Measurements from ENCODE around the gene SEMA6D. TPM values are rescaled to one million over a fixed set of nuclear protein-coding genes. Genes with fewer than 3 reads are reported as not detected.

The SEMA6D gene
- total RNA-seq, 1 donor from 2014 or later = 5.9 TPM

DNA sequence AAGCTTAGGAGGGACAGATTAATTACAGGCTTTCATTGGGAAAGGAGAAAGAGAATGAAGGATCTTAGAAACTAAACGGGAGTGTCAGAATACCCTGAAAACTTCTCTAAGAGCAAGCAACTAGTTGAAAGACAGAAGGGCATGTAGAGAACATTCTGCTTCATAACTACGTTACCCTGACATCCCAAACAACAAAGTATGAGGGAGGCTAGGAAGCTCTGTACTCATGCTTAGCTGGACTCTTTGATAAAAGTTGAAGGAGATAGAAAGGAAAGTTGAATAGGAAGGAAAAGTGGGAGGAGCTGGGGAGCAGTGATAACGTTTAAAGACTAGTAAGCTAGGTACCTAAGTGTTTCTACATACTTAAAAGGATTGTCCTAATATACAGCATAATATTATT lies 64.2 kb downstream of the SEMA6D start:
- DNase-seq (ENCODE audit: low read depth, low spot score) = no peak

- DNase-seq (ENCODE audit: low read depth, low spot score) = no peak
Observed at GRCh38 chr15:47784820-47785219, 67.5 kb downstream of the SEMA6D start.

GRCh38 chr15:47786371-47786770 lies 69.1 kb downstream of the SEMA6D start:
- no peak for DNase-seq (ENCODE audit: low read depth, low spot score)

GRCh38 chr15:47787875-47788274 lies 70.6 kb downstream of the SEMA6D start:
- DNase-seq (ENCODE audit: low read depth, low spot score) = no peak

DNA sequence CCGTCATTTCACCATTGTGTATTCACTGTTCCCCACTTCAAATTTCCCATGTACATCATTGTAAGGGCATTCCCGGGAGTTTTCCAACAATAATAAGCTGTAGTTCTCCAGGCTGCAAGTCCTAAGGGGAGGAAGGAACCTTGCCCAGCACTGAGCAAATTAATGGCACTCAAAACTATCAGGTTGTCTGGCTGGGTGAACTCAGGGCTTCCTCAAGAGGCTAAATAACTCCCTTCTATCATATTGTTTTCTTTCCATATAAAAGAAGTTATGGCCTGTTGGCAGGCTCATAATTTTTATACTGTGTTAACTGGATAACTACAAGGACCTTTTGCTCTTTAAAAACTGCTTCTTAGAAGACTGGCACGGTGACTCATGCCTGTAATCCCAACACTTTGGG lies 71.4 kb downstream of the SEMA6D start:
- DNase-seq (ENCODE audit: low read depth, low spot score) = no peak

- no peak for DNase-seq (ENCODE audit: low read depth, low spot score)
Observed at GRCh38 chr15:47791161-47791560, 73.9 kb downstream of the SEMA6D start.

DNA sequence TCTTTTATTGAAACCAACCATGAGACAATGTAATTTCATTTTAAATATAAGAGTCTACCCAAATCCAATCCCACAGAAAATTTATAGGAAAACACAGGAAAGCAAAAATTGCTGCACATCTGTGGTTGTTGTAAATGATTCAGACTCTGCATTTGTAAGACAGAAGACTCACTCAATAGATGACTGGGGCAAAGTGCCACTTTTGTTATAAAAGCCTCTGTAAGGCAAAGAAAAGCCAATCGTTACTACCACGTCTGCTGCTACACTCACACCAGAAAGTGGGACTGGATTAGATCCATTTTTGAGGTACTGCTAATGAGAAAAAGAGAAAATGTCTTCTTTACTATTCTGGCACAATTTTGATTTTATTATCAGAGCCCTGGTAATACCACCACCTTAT lies 74.9 kb downstream of the SEMA6D start:
- DNase-seq (ENCODE audit: low read depth, low spot score) = no peak

GRCh38 chr15:47794252-47794914 lies 77.1 kb downstream of the SEMA6D start:
- DNase-seq (ENCODE audit: low read depth, low spot score) = no peak

DNA sequence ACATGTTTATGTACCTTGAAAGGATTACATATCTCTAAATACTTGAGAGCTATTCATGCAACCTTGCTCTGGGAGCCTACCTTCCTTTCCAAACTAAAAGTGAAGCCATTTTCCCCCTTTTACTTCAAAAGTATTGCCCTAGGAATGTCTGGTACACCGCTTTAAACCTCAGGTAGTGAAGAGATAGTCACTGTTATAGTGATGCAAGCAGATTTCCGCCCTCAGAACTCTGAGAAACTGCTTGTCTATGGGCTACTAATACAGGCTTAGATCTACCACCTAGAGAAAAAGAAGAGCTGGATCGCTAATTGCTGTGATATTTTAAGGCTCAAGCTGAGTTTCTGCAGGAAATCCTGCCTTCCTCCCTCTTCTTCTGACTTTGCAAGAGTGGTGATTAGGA lies 78.6 kb downstream of the SEMA6D start:
- DNase-seq (ENCODE audit: low read depth, low spot score) = no peak

- DNase-seq (ENCODE audit: low read depth, low spot score) = no peak
Observed at GRCh38 chr15:47796339-47796738, 79.0 kb downstream of the SEMA6D start.

DNA sequence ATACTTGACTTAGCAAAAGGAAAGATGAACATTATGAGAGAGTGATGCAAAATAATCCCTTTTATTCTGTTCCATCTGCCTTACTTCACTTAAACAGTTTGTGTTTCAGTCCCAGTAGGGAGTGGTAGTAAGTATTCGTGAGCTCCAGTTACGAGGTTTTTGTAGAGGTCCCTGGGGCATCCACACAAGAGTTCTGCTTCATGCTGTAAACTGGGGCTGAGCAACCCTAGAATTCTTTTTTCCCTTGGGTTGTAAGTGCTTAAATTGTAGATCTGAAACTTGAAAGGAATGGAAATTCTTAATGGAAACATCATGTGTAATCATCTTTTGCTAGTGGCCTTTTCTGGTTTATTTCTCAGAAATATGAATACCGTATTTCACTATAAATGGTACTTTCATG lies 79.5 kb downstream of the SEMA6D start:
- no peak for DNase-seq (ENCODE audit: low read depth, low spot score)

DNA sequence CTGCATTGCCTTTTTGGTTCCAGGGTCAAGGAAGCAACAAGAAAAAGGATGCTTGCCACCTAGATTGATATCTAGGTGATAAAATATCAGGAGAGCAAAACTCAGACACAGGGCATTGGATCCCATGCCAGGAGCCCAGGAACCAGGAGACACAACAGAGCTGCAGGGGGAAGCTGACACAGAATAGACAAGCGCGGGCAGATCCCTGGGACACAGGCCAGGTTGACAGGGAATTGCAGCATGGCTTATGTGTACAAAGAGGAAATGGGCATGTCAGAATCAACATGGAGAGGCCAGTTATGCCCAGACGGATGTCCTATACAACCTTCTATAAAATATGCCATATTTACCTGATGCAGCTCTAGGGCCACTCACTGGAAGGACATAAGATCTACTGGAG lies 84.2 kb downstream of the SEMA6D start:
- DNase-seq (ENCODE audit: low read depth, low spot score) = no peak

- DNase-seq (ENCODE audit: low read depth, low spot score) = no peak
Observed at GRCh38 chr15:47802216-47802615, 84.9 kb downstream of the SEMA6D start.

DNA sequence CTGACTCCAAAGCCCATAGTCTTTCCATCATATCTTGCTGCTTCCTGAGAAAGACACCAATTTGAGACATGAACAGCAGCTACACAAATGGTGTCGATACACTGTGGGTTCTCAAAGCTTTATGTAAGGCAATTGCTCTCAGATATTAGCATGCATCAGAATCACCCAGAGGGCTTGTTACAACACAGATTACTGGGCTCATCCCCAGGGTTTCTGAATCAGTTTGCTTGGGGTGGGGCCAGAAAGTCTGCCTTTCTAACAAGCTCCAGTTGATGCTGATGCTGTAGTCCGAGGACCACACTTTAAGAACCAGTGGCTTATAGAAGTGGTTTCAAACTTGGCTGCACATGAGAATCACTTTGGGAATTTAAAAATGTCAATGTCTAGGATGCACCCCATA lies 86.5 kb downstream of the SEMA6D start:
- DNase-seq (ENCODE audit: low read depth, low spot score) = no peak

DNA sequence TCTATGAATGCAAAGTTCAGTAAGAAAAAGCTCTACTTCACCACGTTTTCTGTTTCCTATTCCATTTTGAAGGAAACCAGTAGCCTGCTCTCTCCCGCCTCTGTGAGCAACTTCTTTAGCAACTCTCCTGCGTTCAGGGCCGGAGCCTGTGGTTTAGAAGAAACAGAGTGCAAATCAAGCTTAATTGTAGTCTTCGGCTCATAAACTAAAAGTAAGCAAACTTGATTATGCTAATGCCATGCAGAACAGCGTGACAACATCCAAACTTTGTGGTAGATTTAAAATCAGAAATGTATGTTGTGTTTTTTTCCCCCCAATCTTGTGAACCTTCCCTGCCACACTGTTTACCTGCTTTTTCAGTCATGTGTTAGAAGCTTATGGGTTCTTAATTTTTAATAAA lies 87.4 kb downstream of the SEMA6D start:
- no peak for DNase-seq (ENCODE audit: low read depth, low spot score)

GRCh38 chr15:47806008-47806407 lies 88.7 kb downstream of the SEMA6D start:
- DNase-seq (ENCODE audit: low read depth, low spot score) = no peak

DNA sequence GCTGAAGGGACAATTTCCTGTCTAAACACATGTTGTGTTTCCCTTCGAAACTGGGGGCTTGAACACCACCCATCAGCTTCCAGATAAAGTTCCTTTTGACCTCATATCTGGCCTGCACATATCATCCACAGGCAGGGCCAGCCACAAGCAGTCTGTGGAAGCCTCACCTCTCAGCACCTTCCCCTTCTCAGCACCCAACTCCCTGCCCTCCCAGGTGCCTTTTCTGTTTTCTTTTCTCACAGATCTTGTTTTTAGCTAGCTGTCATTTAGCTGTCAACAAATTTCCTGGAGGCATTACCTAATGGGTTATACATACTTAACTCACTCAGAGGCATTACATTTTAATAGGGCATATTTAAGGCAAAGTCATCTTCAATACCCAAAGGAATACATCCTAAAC lies 93.9 kb downstream of the SEMA6D start:
- no peak for DNase-seq (ENCODE audit: low read depth, low spot score)

DNA sequence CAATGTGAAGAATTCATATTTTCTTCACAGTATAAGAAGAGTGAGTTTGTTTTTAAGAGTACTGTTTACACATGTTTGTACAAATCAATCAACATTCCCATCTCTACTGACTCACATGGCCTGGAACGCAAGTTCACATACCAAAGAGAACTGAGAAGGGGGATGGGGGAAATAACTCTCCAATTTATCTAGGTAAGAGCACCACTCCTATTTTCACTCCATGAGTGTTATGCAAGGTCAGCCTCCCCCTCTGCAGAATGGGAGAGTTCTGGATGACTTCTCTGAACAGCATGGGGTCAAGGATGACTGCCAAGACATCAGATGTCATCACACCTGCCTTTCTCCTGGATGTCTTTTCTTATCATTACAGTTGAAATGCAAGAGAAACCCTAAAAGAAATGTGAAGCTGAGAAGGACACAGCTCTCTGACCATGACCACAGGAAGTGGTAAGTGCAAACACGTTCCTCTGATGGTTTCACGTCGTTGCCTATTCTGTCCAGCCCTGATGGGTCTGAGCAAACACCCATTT lies 95.2 kb downstream of the SEMA6D start:
- peak; percentile 11 for DNase-seq (ENCODE audit: low read depth, low spot score)

DNA sequence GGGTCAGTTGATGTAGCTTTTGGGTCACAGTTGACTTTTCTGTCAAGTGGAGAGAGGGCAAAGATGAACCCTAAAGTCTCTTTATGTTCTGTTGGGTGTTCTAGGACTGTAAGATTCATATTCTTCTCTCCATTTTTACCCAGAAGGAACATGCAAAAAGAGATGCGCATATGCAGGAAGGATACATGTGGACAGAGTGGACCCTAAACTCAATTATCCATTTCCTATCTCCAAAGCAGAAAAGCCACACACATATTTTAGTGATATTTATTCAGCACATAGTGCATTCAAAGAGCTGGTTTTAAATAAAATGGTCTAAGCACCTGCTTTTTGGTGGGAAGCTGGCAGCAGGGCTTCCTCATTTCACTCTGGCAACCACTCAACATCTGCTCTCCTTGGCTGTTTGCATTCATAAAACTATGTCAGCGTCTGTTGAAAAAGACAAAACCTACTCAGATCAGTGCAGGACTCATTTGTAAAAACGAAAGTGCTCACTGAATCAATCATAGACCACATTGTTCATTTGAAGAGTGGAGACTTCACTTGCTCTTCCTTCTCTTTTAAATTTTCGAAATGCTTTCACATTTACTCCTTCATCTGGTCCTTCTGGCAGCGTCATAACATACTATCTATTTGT lies 96.6 kb downstream of the SEMA6D start:
- no peak for DNase-seq (ENCODE audit: low read depth, low spot score)

DNA sequence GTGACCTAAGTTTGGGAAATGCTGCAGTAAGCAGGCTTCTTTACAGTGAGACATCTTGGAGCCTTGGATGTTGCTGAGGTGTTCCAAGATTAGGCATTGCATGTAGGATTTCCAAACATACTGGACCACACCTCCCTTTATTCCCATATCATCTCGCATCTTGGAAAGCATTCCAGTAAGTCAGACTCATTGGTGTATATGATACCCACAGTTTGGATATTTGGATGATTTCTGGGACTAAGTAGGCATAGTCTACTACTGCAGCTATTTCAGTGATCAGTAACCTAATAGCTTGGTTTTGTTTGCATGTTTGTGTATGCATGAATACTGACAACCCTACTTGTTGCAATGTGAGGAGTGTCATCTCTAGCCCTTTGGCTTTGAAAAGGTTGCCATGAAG lies 97.3 kb downstream of the SEMA6D start:
- no peak for DNase-seq (ENCODE audit: low read depth, low spot score)

DNA sequence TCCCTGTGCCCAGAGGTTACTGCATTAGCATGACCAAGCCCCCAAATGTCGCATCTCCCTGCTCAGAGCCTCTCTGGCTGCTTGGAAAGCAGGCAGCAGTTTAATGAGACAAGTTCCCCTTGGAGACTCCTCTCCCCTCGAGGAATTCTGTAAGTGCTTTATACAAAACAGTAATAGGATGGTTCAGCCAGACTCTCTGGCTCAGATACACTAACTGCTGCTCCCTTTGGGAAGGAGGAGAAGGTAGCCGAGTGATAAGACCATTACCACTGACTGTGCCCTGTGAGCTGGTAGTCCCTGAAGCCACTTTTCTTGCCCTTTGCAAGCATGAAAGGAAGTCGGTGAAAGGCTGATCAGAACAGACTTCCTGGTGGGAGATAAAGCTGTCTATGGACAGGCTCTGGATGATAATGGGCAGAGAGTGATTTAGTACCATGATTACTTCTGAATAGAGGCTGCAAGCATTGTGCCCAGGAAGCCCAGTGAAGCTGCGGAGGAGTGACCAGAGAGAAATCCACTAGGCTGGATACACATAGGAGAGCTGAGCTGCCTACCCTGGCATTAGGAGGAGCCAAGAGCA lies 100.8 kb downstream of the SEMA6D start:
- no peak for DNase-seq (ENCODE audit: low read depth, low spot score)

GRCh38 chr15:47819158-47819557 lies 101.9 kb downstream of the SEMA6D start:
- no peak for DNase-seq (ENCODE audit: low read depth, low spot score)

Data from pulmonary artery endothelial cell (primary cell).